Loucy (cell line): ENCODE measurements around the gene FOXK1.

Experiments
- H2AFZ ChIP-seq: fragments of 200-600 bp; sonication (generic); 2 replicates; pipeline ENCODE4 v1.6.0; 2016; ENCODE audit warnings: antibody characterized with exemption, mild to moderate bottlenecking, low read length, moderate library complexity
- H3F3A ChIP-seq: fragments of 200-600 bp; 2 replicates; pipeline ENCODE4 v1.6.0; 2016; ENCODE audit warnings: antibody characterized with exemption, low read depth, mild to moderate bottlenecking
- H3K27me3 ChIP-seq: fragments of 200-600 bp; sonication (generic); 2 replicates; pipeline ENCODE4 v1.6.1; 2014; ENCODE audit warnings: low read length, mild to moderate bottlenecking; ENCODE audit not compliant: insufficient read depth, poor library complexity, severe bottlenecking
- H3K36me3 ChIP-seq: fragments of 200-600 bp; sonication (generic); 2 replicates; pipeline ENCODE4 v1.6.1; 2016; ENCODE audit warnings: low read length; ENCODE audit not compliant: insufficient read depth
- H3K4me1 ChIP-seq: fragments of 200-600 bp; sonication (generic); 2 replicates; pipeline ENCODE4 v1.5.1; 2014; ENCODE audit warnings: low read length, mild to moderate bottlenecking; ENCODE audit not compliant: insufficient read depth, poor library complexity, severe bottlenecking
- H3K4me2 ChIP-seq: fragments of 200-600 bp; sonication (generic); 2 replicates; pipeline ENCODE4 v1.6.0; 2014; ENCODE audit warnings: antibody characterized with exemption, low read length, low read depth, mild to moderate bottlenecking; ENCODE audit not compliant: poor library complexity, severe bottlenecking
- H3K4me3 ChIP-seq: fragments of 200-600 bp; sonication (generic); 2 replicates; pipeline ENCODE4 v1.5.1; 2014; ENCODE audit warnings: low read length, mild to moderate bottlenecking, mixed read lengths; ENCODE audit not compliant: poor library complexity, severe bottlenecking
- H3K79me2 ChIP-seq: fragments of 200-600 bp; sonication (generic); 2 replicates; pipeline ENCODE4 v1.6.1; 2014; ENCODE audit warnings: low read length; ENCODE audit not compliant: insufficient read depth
- H3K9ac ChIP-seq: fragments of 200-600 bp; sonication (generic); 2 replicates; pipeline ENCODE4 v1.6.0; 2014; ENCODE audit warnings: mild to moderate bottlenecking, low read depth, low read length, moderate library complexity; ENCODE audit not compliant: poor library complexity, severe bottlenecking
- H3K9me2 ChIP-seq: fragments of 200-600 bp; sonication (generic); replicated peaks from 2 replicates; pipeline ENCODE4 v1.6.1; 2016; ENCODE audit warnings: low read depth, low read length, mixed read lengths
- H3K9me3 ChIP-seq: fragments of 200-600 bp; sonication (generic); 2 replicates; pipeline ENCODE4 v1.6.1; 2014; ENCODE audit warnings: mild to moderate bottlenecking, antibody characterized with exemption, low read length, low read depth; ENCODE audit not compliant: insufficient read depth
- H4K20me1 ChIP-seq: fragments of 200-600 bp; sonication (generic); 2 replicates; pipeline ENCODE4 v1.6.0; 2014; ENCODE audit warnings: antibody characterized with exemption, low read length, mild to moderate bottlenecking; ENCODE audit not compliant: insufficient read depth, poor library complexity, severe bottlenecking
- CTCF ChIP-seq: fragments of 200-600 bp; sonication (generic); conservative IDR thresholded peaks from 2 replicates; pipeline ENCODE4 v1.5.1; 2014; ENCODE audit warnings: mild to moderate bottlenecking, antibody characterized with exemption, low read length
- EZH2phosphoT487 ChIP-seq: fragments of 200-600 bp; IDR thresholded peaks from 2 replicates; pipeline ENCODE4 v1.6.1; 2018; ENCODE audit warnings: antibody characterized with exemption, mild to moderate bottlenecking, moderate library complexity, borderline replicate concordance

The FOXK1 gene

GRCh38 chr7:4720225-4720624, 38.1 kb downstream of the FOXK1 start:
- H3K36me3 ChIP-seq: peaks cover 14% of the 10 kb centered on the region; the same call in 1 of the 2 replicates
- peaks cover 66% of the 10 kb centered on the region for H3K79me2 ChIP-seq

GRCh38 chr7:4722308-4722707, 40.2 kb downstream of the FOXK1 start:
- H3F3A ChIP-seq: no peaks in the 10 kb centered on the region
- no peak overlapping the region for H3K4me2 ChIP-seq
- H3K9me2 ChIP-seq: no peaks in the 10 kb centered on the region
- H3K9me3 ChIP-seq: no peaks in the 10 kb centered on the region
- H3K4me3 ChIP-seq: no peak overlapping the region
- TF ChIP-seq EZH2phosphoT487 (no peak), CTCF (no peak)
- no peaks in the 10 kb centered on the region for H3K27me3 ChIP-seq
- H2AFZ ChIP-seq: no peak overlapping the region
- peaks cover 14% of the 10 kb centered on the region; the same call in 1 of the 2 replicates for H3K36me3 ChIP-seq
- H4K20me1 ChIP-seq: peaks cover 11% of the 10 kb centered on the region
- no peaks in the 10 kb centered on the region for H3K4me1 ChIP-seq
- H3K79me2 ChIP-seq: peaks cover 45% of the 10 kb centered on the region; the same call in 1 of the 2 replicates
- H3K9ac ChIP-seq: no peak overlapping the region

More at GRCh38 chr7:4720225-4720624, 38.1 kb downstream of the FOXK1 start:
- no peak overlapping the region for H3K9ac ChIP-seq
- H3K4me2 ChIP-seq: no peak overlapping the region
- no peak for TF ChIP-seq CTCF
- no peak for TF ChIP-seq EZH2phosphoT487
- peaks cover 16% of the 10 kb centered on the region for H4K20me1 ChIP-seq
- no peaks in the 10 kb centered on the region for H3F3A ChIP-seq
- no peaks in the 10 kb centered on the region for H3K27me3 ChIP-seq
- no peaks in the 10 kb centered on the region for H3K9me2 ChIP-seq
- no peak overlapping the region for H2AFZ ChIP-seq
- no peaks in the 10 kb centered on the region for H3K9me3 ChIP-seq
- no peak overlapping the region for H3K4me3 ChIP-seq
- no peaks in the 10 kb centered on the region for H3K4me1 ChIP-seq

- Histone ChIP-seq H3K9me3 (no peaks in the 10 kb centered on the region), H3K27me3 (no peaks in the 10 kb centered on the region), H3K4me1 (no peaks in the 10 kb centered on the region), H3K9me2 (no peaks in the 10 kb centered on the region), H3K79me2 (peaks cover 43% of the 10 kb centered on the region; the same call in 1 of the 2 replicates), H3K9ac (no peak overlapping the region), H3K4me2 (no peak overlapping the region), H4K20me1 (peaks cover 6% of the 10 kb centered on the region), H2AFZ (no peak overlapping the region), H3F3A (no peaks in the 10 kb centered on the region), H3K36me3 (peaks cover 16% of the 10 kb centered on the region; the same call in 1 of the 2 replicates), H3K4me3 (no peak overlapping the region)
- TF ChIP-seq CTCF: no peak
- no peak for TF ChIP-seq EZH2phosphoT487
Observed at GRCh38 chr7:4722960-4723630, 41.0 kb downstream of the FOXK1 start.
